Stimulated activated CD4-positive, alpha-beta T cell treated with anti-CD3 and anti-CD28 coated beads, Interleukin-1b, Interleukin-23, amount 100 ng/mL, for 4 hours (primary cell): ENCODE data around the gene FAM9C.
"Not testable (repeated sequence)": the region's sequence is repeated elsewhere in the genome, so short reads cannot be mapped to it uniquely, and the experiment has no call there.

Experiments
- DNase-seq, 2 donors: peaks; one replicate each; pipeline ENCODE4 v3.0.0-alpha.2; 2020; ENCODE audit warnings: low read depth in 2 of 2

The FAM9C gene

DNA sequence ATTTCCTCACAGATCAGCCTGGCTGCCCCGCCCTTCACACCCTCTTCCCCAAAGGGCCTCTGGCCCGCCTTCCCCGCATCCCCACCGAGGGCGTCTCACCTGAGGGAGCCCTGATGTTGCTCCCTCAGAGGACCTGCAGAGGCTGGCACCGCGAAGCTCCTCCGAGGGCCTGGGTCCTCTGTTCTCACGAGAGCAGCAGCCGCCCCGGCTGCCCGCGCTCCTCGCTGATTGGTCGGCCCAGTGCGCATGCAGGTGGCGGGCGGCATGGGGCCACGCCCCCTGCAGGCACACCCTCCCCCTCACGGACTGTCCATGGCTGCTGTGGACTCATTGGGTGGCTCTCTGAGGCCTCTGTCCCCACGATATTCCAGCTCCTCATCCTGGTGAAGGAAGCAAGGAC lies at the start of gene FAM9C:
Gene FAM9C, minus strand, starts transcription at position 180 of the 400 bp plus-strand sequence. CDS start 831 bp downstream, outside the sequence.
- DNase-seq = no peak

DNA sequence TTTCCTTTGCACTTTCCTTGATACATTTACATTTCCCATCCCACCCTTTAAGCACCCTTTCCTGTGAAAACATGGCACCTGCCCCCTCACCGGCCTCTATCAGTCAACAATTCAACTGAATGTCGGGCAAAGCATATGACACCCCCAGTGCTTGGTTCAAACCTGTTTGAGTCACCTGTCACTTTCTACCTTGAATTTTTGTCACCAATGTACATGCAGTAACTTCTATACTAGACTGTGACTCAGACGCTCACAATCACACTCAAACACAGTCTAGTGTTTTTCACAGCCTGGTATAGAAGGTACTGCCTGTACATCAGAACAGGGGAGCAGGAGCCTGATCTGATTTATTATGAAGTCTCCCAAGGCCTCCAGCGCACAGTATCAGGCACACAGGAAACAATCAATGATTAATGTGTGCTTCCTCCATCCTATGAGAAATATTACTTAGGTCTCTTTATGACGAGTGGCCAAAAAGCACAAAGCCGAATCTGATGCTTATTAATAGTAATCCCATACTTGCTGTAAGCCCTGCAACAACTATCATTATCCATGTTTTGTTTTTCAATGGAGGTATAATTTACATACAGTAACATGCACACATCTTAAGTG lies 49.2 kb upstream of the FAM9C start:
- no peak for DNase-seq

DNA sequence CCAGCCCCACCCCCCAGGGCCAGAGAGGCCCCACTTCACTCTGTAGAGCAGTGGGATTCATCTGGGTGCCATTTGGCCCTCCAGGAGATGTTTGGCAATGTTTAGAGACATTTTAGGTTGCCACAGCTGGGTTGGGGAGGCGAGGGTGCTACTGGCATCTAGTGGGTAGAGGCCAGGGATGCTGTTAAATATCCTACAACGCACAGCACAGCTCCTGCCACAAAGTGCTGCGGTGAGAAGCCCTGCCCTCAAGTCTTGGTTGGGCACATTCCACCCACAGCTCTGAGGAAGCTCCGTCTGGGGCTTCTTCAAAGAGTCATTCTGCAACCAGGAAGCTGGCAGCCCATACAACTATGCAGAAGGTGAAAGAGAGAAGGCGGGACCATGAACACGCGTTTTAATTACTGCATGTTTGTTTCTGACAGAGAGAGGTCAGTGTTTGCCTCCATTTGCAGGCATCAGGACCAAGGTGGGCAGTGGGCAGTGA lies 48.1 kb upstream of the FAM9C start:
- DNase-seq = peak in 1 of 2 donors; percentile 41

DNA sequence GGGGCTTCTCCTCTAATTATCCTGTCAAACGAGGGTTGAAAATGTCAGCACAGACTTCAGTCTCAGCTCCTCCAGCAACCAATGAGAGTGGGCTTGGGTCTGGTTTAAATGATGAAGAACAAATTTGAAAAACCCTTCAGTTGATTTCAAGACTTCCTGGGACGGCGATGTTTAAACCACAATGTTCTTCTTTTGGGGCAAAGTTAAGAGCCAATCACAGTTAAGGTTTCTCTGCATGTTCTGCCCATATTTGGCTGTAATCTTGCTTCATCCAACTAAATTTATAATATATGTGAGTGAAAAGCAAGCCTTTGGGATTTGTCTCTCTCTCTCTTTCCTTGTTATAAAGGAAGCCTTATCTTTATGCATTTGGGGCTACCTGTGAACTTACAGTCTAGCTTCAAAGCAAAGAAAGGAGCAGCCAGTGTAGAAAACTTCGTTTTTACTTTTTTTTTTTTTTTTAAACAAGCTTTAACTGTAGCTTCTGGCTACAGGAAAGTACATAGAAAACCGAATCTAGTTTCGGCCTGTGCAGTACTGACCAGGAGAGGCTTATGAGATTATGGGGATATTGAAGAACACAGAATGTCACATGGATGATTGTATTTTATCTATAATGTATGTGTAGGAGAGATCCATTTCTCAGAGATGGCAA lies 46.8 kb upstream of the FAM9C start:
- DNase-seq = no peak

DNA sequence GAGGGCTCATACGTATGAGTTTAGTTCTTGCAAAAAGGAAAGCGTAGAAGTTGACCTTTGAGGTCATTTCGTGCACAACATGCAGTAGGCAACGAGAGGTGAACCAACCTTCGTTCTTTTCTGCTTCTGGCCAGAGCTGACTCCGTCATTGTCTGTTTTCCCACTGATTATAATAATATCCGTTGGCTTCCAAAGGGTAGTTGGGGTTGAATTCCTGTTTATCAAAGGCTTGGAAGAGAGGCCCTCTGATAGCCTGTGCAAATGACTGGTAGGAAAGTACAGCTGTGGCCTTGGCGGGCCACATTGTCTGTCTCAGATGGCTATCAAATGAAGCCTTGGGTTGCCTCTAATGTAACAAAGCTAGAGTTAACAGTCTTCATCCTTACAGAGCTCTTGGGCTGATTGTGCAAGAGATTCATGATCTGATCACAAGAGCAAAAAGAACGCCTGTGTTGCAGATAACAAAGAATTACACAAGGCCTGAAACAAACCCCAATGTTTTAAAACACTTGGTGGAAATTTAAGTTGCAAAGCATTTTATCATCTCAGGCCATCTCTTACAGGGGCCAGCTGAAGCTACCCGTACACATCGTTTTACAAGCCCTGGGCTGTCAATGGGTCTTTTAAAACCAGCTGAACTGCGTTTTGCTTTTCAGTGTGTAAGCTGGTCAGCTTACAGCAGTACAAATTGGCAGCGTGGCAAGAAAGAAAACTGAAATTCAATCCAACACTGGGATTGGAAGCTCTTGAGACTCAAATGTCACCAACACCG lies 46.1 kb upstream of the FAM9C start:
- DNase-seq = no peak

DNA sequence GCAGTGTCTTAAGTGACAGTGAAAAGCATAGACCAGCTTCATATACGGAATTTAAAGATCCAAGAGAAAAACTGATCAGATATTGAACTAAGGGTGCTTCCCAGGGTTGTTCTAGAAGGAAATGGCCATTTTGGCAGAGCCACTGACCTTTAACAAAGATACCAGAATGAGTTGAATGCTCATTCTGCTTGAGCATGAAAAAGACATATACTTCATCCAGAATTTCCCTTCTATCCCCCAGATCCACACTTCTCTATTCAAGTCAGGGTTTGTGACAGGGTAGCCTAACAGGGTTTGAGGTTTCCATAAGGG lies 45.6 kb upstream of the FAM9C start:
- no peak for DNase-seq

DNA sequence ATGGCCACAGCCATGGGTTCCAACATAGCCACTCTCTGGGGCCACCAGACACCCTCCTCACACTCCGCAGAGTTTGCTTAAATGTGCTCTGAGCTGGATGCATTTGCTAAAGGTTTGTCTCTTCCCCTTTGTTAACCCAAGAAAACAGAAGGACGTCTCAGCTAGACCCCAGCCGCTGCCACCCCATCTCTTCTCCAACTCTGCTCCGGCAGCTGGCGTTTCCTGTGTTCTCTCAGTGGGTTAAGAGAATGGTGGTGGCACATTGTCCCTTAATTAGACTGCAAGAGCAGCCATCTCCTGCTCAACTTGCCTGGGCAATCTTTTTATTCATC lies 43.7 kb upstream of the FAM9C start:
- no peak for DNase-seq

DNA sequence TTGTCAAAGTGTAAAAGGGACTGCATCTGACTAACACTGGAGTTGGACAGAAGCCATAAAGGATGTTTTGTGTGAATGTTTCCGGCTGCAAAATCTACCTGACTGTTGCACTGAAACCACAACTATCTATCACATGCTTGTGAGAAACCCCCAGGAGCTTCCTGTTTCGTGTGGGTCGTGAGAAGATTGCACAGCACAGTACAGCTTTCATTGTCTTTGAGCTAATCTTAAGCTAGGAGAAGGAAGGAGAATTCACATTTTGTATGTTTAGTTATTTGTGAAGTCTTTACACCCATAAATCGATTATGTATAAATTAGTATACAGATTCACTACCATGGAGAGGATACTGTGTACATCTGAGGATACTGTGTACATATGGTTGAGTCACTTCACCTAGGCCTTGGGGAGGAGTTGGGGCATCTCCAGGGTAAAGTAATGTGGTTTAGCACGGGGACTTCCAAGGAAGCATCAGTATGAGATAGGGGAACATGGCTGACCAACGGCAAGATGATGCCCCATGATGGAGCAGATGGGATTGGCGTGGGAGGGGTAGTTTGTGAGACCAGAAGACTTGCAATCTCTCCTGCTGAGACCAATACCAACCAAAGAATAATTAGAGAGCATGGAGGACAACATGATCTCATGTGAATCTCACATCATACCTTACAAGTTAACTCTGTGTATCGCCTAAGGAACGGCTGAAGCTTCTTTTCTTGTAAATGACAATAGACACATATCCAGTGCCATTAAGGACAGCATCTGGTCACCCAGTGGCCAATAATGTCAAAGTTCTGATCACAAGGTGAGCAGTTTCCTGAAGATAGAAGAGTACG lies 43.1 kb upstream of the FAM9C start:
- peak in 1 of 2 donors; percentile 49 for DNase-seq

DNA sequence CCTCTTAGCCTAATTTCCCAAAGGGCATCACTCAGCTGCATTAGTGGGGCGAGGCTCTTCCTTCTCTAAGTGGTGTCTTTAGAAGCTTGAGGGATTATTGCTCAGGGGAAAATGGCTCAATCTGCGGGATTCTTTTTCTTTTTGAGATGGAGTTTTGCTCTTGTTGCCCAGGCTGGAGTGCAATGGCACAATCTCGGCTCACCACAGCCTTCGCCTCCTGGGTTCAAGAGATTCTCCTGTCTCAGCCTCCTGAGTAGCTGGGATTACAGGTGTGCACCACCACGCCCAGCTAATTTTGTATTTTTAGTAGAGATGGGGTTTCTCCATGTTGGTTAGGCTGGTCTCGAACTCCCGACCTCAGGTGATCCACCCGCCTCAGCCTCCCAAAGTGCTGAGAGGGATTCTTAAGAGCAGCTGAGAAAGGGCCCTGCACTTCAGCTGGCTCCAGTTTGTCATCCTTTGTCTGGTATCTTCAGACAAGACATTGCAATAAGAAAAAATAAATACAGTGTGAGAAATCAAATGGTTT lies 42.4 kb upstream of the FAM9C start:
- not testable (repeated sequence) for DNase-seq

DNA sequence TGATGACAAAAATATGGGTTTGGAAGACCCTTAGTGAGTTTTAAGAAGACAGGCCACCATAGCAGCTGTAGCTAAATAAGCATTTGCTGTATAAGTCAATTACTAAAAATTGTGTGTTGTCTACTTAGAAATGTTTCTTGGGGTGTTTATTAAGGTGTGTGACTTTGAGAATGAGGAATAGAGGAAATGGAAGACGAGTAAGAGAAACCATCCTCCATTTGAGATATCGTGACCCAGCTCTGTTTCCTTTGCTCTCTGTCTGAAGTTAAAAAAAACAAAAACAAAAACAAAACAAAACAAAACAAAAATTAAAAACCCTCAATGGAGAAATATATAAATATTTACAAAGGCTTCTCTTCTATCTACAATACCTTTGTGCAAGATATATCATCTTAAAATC lies 41.7 kb upstream of the FAM9C start:
- no peak for DNase-seq

DNA sequence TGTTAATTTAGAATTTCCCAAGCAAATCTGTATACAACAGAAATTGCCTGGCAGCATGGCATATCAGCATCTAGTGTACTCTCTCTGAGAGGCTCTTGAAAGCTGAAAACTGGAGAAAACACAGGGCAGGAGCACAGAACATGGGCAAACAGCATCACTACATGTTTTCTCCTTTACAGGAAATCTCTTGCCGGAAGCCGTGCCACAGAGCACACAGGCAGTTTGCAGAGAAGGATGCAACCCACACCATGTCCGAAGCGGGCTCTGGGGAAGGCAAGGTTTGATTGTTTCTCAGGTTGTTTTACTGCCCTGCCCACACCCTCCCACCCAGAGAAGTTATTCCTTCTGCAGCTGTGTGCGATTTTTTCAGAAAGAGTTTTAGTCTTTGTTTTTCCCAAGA lies 41.1 kb upstream of the FAM9C start:
- DNase-seq = no peak

DNA sequence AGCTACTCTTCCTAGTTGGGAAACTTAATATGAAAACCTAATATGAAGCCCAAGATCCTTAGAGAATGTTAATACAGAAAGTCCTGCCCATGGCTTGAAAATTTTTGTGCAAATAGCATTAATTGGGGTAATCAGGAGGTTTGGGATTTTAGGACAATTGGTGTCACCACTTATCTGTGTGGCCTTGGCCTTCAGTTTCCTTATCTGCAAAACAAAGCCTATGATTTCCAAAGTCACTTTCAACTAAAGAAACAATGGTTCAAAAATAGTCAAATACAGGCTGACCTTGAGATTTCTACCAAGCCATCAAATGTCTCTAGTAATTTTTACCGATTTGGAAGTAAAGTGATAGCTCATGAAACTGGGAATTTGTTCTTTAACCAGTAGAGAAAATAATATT lies 40.2 kb upstream of the FAM9C start:
- no peak for DNase-seq

DNA sequence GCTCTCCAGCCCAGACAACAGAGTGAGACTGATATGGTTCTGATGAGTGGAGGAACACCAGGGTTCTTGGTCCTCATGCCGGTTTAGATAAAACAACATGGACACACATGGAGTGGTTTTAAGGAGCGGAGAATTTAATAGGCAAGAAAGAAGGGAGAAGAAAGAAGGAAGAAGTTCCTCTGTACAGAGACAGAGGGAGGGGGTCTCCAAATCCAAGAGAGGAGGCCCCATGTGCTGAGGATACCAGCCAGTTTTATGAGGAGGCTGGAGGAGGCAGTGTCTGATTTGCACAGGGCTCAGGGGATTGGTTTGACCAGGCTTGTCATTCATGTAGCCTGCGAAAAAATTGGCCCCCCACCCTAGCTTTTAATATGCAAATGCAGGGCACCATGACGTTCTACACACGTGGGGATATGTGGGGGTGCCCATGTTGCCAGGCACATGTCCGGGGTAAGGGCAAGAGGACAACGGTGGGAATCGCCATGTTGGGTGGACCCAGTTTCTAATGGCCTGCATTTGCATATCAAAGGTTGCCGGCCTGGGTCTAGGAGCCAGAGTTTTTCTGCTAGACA lies 39.4 kb upstream of the FAM9C start:
- not testable (repeated sequence) for DNase-seq

DNA sequence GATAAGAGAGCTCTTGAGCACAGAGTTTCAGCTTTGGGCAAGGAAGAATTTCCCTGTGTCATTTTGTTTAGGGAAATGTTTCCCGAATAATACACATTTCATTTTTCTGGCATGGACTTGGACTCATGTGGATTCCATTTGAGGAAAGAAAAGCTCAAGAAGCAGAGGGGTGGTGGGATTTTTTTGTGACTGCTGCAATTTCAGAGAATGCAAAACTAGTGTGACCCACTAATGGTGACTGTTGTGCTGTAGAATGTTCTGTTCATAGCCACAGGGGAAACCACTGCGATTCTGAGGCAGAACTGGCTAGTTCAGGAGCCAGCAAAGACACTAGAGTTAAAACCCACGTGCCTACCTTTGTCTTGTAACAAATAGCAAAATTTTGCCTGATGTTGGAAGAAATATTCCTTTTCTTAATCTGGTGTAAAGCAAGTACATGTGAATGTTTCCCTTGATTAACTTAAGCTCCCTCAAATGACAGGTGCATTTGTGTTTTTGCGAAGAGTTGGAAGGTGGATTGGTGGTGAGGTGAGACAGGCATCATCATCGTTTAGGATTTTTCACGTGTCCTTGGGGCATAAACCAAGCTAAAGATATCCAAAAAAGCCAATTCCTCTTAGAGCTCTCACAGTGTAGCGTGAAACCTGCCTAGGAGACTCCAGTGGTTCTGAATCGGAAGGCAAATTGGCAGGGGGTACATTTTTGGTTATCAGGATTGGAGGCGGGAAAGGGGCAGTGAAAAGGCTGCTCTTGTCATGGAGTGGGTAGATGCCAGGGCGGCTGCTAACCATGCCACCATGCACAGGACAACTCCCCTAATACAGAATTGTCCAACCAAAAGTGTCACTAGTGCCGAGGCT lies 38.0 kb upstream of the FAM9C start:
- DNase-seq = no peak

DNA sequence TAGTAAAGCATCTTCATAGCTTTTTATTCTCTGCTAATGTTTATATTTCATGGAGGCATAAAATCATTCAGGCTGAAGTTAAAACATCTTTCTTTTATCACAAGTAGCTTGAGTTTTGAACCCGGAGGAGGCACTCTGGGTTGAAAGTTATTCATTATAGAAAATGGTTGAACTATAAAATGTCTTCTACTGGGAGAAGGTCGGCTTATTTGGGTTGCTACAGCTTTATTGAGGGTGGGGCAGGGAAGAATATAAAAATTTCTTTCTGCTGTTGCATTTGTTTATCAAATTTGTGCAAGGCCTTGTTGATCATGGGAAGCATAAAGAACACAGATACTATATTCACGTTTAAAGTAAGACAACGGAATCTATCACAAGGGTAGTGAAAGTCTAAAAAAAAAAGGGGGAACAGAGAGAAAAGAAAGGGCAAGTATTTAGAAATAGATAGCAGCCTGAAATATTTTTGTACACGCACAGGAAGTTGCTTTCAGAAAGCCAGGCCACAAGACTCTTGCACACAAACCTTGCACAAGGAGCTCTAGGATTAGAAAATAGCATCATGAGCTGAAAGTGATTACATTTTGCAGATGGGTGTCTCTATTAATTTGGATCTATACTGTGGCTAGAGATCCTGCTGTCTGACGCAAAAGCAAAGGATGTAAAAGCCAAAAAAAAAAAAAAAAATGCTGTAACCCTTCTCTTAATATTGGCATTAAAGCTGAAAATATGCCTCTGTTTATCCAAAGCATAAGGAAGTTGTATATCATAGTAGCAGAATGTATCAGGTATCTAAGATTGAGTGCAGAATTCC lies 37.2 kb upstream of the FAM9C start:
- no peak for DNase-seq

DNA sequence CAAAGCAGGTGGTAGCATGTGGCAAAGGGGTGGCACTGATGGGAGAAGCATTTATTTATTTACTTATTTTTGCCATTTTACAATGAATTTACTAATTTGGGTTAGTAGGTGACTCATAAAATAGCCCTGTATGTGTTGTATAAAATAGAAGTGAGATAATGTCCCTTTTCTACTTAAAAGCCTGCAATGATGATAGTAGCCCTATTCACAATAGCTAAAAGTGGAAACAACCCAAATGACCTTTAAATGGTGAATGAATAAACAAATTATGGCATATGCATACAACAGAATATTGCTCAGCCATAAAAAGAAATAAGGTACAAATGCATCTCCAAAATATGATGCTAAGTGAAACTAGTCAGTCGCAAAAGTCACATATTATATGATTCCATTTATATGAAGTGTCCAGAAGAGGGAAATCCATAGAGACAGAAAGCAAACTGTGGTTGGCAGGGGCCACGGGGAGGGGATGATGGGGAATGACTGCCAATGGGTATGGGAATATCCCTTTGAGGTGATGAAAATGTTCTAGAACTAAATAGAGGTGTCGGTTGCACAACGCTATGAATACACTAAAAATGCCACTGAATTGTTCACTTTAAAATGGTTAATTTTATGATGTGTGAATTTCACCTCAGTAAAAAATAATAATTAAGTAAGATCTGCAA lies 35.8 kb upstream of the FAM9C start:
- no peak for DNase-seq

DNA sequence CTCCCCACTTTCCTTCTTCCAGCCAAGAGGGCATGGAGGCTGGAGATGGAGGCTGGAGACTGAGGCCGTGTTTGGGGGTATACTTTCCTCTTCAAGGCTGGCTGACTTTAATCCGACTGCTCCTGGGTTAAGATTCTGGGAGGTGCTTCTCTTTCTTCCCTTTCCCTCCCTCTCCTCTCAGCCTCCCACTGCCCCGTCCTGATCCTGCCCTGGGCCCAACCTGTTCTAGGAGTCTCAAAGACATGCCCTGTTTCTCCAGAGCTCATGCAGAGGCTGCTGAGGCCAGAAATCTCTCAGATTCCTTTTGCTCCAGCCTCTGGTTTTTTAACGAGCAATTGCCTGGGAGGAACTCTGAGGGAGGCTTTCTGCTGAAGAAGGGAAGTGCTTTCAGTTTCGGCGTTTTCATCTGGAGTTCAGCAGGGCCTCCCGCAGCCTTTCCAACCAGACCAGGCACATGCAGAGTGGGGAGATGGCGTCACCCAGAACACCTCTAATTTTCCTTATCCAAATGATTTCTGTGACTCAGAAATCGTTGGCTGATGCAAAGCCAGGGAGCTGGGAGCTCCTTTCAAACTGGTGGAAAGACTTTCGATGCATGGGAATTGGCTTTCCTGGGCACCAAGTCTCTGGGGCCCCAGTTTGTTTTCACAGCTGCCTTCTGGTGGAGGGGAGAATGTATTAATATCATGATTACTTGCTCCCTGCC lies 34.5 kb upstream of the FAM9C start:
- DNase-seq = no peak

DNA sequence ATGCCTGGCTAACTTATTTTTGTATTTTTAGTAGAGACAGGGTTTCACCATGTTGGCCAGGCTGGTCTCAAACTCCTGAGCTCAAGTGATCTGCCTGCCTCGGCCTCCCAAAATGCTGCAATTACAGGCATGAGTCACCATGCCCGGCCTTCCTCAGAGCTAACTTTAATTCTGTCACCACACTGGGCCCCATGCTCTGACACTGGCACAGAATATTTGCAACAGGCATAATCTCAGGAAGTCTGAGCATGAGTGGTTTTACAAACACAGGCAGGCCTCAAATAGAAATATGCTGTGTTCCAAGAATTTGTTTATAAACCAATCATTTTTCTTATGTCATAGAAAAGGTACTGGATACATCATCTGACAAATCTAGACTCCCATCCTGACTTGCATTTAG lies 32.7 kb upstream of the FAM9C start:
- DNase-seq = no peak
